T-helper 2 cell treated with Interferon-gamma antibody and Interleukin-4, amounts not matched to agents 5 μg/mL and 100 μg/mL, for 36 hours (primary cell): ENCODE measurements around the gene RNF6.

Source experiments
- DNase-seq: peaks from one replicate; pipeline ENCODE4 v3.0.0; 2021; ENCODE audit warnings: low spot score
- H3K27ac Mint-ChIP-seq: one replicate; pipeline ENCODE4 v1.8.0; 2021; ENCODE audit warnings: mild to moderate bottlenecking, mixed read lengths
- H3K27me3 Mint-ChIP-seq: one replicate; pipeline ENCODE4 v1.8.0; 2021; ENCODE audit warnings: low read depth, mixed read lengths
- H3K36me3 Mint-ChIP-seq: one replicate; pipeline ENCODE4 v1.8.0; 2021; ENCODE audit warnings: low read depth, mixed read lengths
- H3K4me1 Mint-ChIP-seq: one replicate; pipeline ENCODE4 v1.8.0; 2021; ENCODE audit warnings: low read depth, mixed read lengths
- H3K4me3 Mint-ChIP-seq: one replicate; pipeline ENCODE4 v1.8.0; 2022; ENCODE audit warnings: mild to moderate bottlenecking, moderate library complexity, mixed read lengths
- H3K9me3 Mint-ChIP-seq: one replicate; pipeline ENCODE4 v1.8.0; 2021; ENCODE audit warnings: mixed read lengths

RNF6 gene

GRCh38 chr13:26168237-26168814 is 53.8 kb downstream of the RNF6 start:
- H3K4me3 Mint-ChIP-seq: no peak overlapping the region
- no peaks in the 10 kb centered on the region for H3K36me3 Mint-ChIP-seq
- H3K9me3 Mint-ChIP-seq: no peaks in the 10 kb centered on the region
- H3K4me1 Mint-ChIP-seq: peaks cover 1% of the 10 kb centered on the region
- H3K27ac Mint-ChIP-seq: no peak overlapping the region
- no peak for DNase-seq
- peaks cover 3% of the 10 kb centered on the region for H3K27me3 Mint-ChIP-seq

GRCh38 chr13:26163812-26164211 is 58.3 kb downstream of the RNF6 start:
- no peak for DNase-seq
- H3K9me3 Mint-ChIP-seq: no peaks in the 10 kb centered on the region
- no peak overlapping the region for H3K27ac Mint-ChIP-seq
- peaks cover 1% of the 10 kb centered on the region for H3K4me1 Mint-ChIP-seq
- no peaks in the 10 kb centered on the region for H3K27me3 Mint-ChIP-seq
- H3K36me3 Mint-ChIP-seq: no peaks in the 10 kb centered on the region
- no peak overlapping the region for H3K4me3 Mint-ChIP-seq
